Thyroid gland (tissue), 4 donors: Measurements from ENCODE around the gene OCIAD1.
"Not testable (repeated sequence)": the region's sequence is repeated elsewhere in the genome, so short reads cannot be mapped to it uniquely, and the experiment has no call there.

Experiments
- CTCF ChIP-seq, 6 experiments: fragments of 200-600 bp in 3 of 6; fragments of 450-650 bp in 3 of 6; sonication (generic) in 3 of 6; IDR thresholded peaks; one replicate each; pipeline ENCODE4 v1.5.1; 2016 to 2019; ENCODE audit warnings: antibody characterized with exemption in 6 of 6, mild to moderate bottlenecking in 2 of 6, inconsistent platforms in 1 of 6, moderate library complexity in 1 of 6
- POLR2A ChIP-seq, 2 donors: fragments of 450-650 bp; IDR thresholded peaks; one replicate each; pipeline ENCODE4 v1.6.1; 2017; ENCODE audit warnings: antibody characterized with exemption in 2 of 2, mild to moderate bottlenecking in 2 of 2, moderate library complexity in 1 of 2

DNA sequence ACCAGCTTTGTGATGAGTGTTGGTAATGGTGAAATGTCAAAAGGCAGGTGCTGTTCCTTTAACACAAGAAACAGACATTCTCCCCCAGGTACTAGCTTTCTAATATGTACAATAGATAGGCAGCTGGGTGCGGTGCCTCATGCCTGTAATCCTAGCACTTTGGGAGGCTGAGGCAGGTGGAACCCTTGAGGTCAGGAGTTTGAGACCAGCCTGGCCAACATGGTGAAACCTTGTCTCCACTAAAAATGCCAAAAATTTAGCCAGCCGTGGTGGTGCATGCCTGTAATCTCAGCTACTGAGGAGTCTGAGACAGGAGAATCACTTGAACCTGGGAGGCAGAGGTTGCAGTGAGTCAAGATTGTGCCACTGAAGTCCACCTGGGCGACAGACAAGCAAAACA, 50.8 kb downstream of the OCIAD1 start:
- not testable (repeated sequence) for TF ChIP-seq CTCF, POLR2A (IDR thresholded peaks at IDR 0.05)
